ENCODE measurements around the gene NEO1. TPM values are rescaled to one million over a fixed set of nuclear protein-coding genes. Genes with fewer than 3 reads are reported as not detected.

The NEO1 gene
- polyA plus RNA-seq, 6 donors from 2014 or later: 0.48 to 2.1 (median 0.85) TPM; not detected in 1

DNA sequence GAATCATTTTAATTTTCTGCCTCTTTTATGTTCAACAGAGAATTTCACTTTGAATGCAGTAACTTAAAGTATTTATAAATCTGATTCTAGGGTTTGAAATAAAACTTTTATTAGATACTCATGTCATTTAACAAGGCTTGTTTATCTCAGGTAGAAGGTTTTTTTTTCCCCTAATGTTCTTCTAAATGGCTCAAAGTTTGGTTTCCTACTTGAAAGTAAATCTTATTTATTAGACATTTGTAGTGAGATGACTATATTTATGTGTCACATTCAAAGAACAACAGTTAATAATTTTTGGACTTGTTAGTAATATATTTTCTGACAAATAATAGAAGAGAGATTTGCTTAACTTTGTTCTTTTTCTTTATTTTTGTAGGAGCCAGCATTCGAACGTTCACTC, 63.9 kb downstream of the NEO1 start:
- no peak for DNase-seq
- Mint-ChIP-seq H3K27me3 (peaks cover 20 to 39% (median 23%) of the 10 kb centered on the region in 3 donors), H3K27ac (no peak overlapping the region), H3K9me3 (peaks cover 0 to 2% (median 0%) of the 10 kb centered on the region in 7 donors), H3K4me1 (no peaks in the 10 kb centered on the region), H3K36me3 (no peaks in the 10 kb centered on the region), H3K4me3 (no peak overlapping the region)
- no peak for ATAC-seq (ENCODE audit: low read depth in 2 of 2)

DNA sequence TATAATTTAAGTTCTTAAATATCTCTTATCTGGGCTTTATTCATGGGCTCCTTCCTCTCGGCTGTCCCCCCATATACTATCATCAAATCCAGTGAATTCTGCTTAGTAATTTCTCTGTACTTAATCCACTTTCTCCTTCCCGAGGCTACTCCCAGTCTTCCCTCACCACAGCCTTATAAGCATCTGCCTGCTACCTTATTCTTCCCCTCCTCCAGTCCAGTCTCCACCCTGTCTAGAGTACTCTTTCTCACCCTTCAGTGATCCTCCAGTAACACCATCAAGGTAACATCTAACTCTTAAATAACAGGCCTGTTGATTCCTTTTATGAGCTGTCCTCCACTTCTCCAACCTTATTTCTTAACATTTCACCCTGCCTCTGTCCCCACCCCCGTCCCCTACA, 65.8 kb downstream of the NEO1 start:
- Mint-ChIP-seq H3K9me3 (peaks cover 0 to 2% (median 0%) of the 10 kb centered on the region in 7 donors), H3K36me3 (no peaks in the 10 kb centered on the region), H3K4me3 (no peak overlapping the region), H3K4me1 (no peaks in the 10 kb centered on the region), H3K27ac (no peak overlapping the region), H3K27me3 (peaks cover 17 to 35% (median 31%) of the 10 kb centered on the region in 3 donors)
- ATAC-seq (ENCODE audit: low read depth in 2 of 2) (no peak), DNase-seq (no peak)

DNA sequence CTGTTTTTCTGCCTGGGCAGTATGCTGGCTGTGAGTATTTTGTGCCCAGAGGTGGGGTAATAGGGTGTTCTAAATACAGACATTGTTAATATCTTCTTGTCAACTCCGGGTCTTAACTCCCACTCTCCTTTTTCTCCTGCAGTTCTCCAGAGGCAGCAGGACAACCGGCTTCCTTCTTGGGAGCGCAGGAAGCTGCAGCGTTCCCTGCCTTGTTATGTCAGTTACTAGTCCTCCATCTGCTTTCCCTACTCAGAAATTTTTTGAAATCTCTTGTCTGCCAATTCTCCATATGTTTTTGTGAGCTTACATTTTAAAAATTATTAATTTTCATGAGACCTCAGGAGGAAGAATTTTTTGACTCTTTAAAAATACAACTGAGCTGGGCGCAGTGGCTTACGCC, 67.2 kb downstream of the NEO1 start:
- no peak for DNase-seq
- H3K36me3 Mint-ChIP-seq: no peaks in the 10 kb centered on the region
- ATAC-seq (ENCODE audit: low read depth in 2 of 2): no peak
- H3K4me3 Mint-ChIP-seq: no peak overlapping the region
- H3K4me1 Mint-ChIP-seq: no peaks in the 10 kb centered on the region
- H3K27ac Mint-ChIP-seq: no peak overlapping the region
- H3K9me3 Mint-ChIP-seq: no peaks in the 10 kb centered on the region
- peaks cover 21 to 39% (median 37%) of the 10 kb centered on the region in 3 donors for H3K27me3 Mint-ChIP-seq

DNA sequence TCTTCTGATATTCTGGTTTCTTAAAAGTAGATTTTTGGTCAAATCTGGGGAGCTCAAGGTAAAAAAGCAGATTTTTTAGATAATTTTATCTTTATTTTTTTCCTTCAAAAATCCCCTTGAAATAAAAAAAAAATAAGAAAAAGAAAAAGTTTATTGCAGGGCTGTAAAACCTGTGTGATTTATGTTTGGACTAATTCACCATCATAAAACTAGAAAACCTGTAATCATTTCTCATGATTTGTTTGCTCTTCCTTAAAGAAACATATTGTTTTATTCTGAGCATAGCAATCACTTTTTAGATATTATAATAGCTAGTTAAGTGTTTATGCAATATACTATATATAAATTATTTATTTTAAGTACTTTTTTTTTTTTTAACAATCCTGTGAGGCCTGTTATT, 68.0 kb downstream of the NEO1 start:
- Mint-ChIP-seq H3K4me3 (no peak overlapping the region), H3K36me3 (no peaks in the 10 kb centered on the region), H3K4me1 (no peaks in the 10 kb centered on the region), H3K27me3 (peaks cover 29 to 41% (median 39%) of the 10 kb centered on the region in 3 donors), H3K27ac (no peak overlapping the region), H3K9me3 (no peaks in the 10 kb centered on the region)
- no peak for ATAC-seq (ENCODE audit: low read depth in 2 of 2)
- no peak for DNase-seq

DNA sequence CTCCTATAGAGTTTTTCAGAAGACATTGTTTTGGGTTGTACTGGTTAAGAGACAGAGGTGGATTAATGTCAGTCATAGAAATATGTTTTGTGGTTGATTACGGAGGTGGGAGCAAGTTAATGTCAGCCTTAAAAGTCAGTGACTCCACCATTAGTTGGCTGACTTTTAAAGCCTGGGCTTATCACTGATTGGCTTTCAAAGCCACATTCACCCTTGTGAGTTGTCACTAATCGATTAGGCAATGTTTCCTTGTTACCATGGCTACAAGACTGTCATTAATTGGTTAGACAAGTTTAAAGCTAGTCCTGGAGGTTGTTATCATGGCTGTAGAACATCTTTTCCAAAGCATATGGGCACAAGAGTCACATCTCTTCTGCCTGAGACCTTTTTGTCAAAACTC, 73.0 kb downstream of the NEO1 start:
- Mint-ChIP-seq H3K27ac (no peak overlapping the region), H3K36me3 (no peaks in the 10 kb centered on the region), H3K4me1 (no peaks in the 10 kb centered on the region), H3K4me3 (no peak overlapping the region), H3K27me3 (peaks cover 22 to 37% (median 24%) of the 10 kb centered on the region in 3 donors), H3K9me3 (no peaks in the 10 kb centered on the region)
- ATAC-seq (ENCODE audit: low read depth in 2 of 2) (no peak), DNase-seq (no peak)

DNA sequence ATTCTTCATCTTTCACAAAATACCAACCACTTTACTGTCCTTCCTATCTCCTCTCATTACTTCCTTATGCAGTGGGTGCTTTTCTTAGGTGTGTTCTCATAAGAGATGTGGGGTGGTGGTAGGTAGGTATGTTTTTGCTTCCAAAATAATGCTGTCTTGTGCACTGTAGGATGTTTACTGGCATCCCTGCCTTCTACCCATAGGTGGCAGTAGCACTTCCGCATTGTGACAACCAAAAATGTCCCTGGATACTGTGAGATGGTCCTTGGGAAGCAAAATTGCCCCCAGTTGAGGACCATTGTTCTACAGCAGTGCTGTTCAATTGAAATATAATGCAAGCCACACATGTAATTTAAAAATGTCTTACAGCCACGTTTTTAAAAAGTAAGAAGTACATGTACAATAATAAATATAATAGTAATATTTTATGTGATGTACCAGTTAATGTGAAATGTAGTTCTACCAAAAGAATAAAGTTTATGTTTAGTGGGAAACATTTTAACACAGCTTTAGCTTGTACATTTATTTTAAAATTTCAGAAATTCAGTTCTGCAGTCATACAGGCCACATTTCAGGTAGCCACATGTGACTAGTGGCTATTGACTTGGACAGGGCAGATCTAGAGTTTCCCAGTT, 75.2 kb downstream of the NEO1 start:
- ATAC-seq (ENCODE audit: low read depth in 2 of 2): no peak
- H3K27me3 Mint-ChIP-seq: peaks cover 16 to 37% (median 32%) of the 10 kb centered on the region in 3 donors

DNA sequence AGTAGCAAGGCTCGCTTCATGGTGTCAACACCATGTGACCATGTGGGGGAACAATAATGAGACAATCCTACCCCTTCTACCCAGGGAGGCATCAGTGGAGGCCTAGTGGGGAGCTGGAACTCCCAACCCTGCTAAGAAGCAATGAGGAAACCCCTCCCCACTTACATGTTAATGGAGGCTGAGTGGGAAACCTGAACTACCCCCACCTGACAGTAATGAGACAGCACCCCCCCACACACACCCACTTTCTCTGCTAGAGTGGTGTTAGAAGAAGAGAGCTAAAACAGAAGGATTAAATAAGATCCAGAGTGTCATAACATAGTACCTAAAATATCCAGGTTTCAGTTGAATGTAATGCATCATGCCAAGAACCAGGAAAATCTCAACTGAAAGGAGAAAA, 78.6 kb downstream of the NEO1 start:
- no peaks in the 10 kb centered on the region for H3K9me3 Mint-ChIP-seq
- no peak overlapping the region for H3K27ac Mint-ChIP-seq
- ATAC-seq (ENCODE audit: low read depth in 2 of 2): no peak
- no peaks in the 10 kb centered on the region for H3K36me3 Mint-ChIP-seq
- no peak overlapping the region for H3K4me3 Mint-ChIP-seq
- H3K4me1 Mint-ChIP-seq: no peaks in the 10 kb centered on the region
- H3K27me3 Mint-ChIP-seq: peaks cover 10 to 28% (median 14%) of the 10 kb centered on the region in 3 donors
- DNase-seq: no peak

More for the DNA sequence above, 75.2 kb downstream of the NEO1 start:
- H3K36me3 Mint-ChIP-seq: no peaks in the 10 kb centered on the region
- no peak overlapping the region for H3K27ac Mint-ChIP-seq
- H3K4me3 Mint-ChIP-seq: no peak overlapping the region
- no peaks in the 10 kb centered on the region for H3K4me1 Mint-ChIP-seq
- no peaks in the 10 kb centered on the region for H3K9me3 Mint-ChIP-seq
- DNase-seq: no peak

DNA sequence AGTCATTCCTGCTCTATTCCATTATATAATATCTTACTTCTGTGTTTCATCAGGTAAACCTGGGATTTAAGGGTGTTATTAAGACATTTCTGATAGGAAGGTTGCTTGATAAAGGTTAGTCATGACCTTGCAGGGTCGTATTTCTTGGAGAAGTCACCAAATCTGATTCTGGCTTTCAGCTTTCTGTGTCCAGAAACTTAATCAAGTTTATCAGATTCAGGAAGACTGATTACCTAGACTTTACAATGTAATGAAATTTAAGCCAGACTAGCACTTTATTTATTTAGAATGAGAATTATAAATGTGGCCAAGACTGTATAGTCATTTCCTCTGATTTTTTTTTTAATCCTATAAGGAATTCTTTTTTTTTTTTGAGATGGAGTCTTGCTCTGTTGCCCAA, 81.9 kb downstream of the NEO1 start:
- Mint-ChIP-seq H3K4me1 (no peaks in the 10 kb centered on the region), H3K27me3 (peaks cover 11 to 24% (median 22%) of the 10 kb centered on the region in 3 donors)

DNA sequence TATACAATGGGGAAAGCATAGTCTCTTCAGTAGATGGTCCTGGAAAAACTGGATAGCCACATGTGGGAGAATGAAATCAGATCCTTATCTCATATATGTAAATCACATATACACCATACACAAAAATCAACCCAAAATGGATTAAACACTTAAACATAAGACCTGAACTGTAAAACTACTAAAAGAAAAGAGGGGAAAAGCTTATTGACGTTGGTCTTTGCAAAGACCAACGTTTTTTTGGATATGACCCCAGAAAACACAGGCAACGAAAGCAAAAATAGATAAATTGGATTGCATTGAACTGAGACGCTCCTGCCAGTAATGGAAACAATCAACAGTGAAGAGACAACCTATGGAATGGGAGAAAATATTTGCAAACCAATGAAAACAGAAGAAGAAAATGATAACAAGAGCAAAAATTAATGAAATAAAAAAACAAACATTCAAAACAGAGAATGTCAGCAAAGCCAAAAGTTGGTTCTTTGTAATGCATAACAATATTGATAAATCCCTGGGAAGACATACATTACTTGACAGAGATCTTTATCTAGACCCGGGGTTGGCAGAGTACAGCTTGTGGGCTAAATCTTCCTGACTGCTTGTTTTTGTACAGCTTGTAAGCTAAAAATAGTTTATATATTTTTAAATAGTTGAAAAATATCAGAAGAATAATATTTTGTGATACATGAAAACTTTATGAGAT, 86.9 kb downstream of the NEO1 start:
- no peak for ATAC-seq (ENCODE audit: low read depth in 2 of 2)
- H3K4me1 Mint-ChIP-seq: peaks cover 0 to 12% (median 3%) of the 10 kb centered on the region in 3 donors
- peaks cover 7 to 20% (median 14%) of the 10 kb centered on the region in 3 donors for H3K27me3 Mint-ChIP-seq
- H3K27ac Mint-ChIP-seq: no peak overlapping the region
- no peak overlapping the region for H3K4me3 Mint-ChIP-seq
- peaks cover 0 to 5% of the 10 kb centered on the region in 2 donors for H3K36me3 Mint-ChIP-seq
- peaks cover 0 to 2% (median 0%) of the 10 kb centered on the region in 7 donors for H3K9me3 Mint-ChIP-seq
- DNase-seq: no peak

More for the DNA sequence above, 81.9 kb downstream of the NEO1 start:
- Mint-ChIP-seq H3K9me3 (no peaks in the 10 kb centered on the region), H3K27ac (no peak overlapping the region), H3K36me3 (peaks cover 0 to 5% of the 10 kb centered on the region in 2 donors), H3K4me3 (no peak overlapping the region)
- DNase-seq: no peak
- ATAC-seq (ENCODE audit: low read depth in 2 of 2): no peak

DNA sequence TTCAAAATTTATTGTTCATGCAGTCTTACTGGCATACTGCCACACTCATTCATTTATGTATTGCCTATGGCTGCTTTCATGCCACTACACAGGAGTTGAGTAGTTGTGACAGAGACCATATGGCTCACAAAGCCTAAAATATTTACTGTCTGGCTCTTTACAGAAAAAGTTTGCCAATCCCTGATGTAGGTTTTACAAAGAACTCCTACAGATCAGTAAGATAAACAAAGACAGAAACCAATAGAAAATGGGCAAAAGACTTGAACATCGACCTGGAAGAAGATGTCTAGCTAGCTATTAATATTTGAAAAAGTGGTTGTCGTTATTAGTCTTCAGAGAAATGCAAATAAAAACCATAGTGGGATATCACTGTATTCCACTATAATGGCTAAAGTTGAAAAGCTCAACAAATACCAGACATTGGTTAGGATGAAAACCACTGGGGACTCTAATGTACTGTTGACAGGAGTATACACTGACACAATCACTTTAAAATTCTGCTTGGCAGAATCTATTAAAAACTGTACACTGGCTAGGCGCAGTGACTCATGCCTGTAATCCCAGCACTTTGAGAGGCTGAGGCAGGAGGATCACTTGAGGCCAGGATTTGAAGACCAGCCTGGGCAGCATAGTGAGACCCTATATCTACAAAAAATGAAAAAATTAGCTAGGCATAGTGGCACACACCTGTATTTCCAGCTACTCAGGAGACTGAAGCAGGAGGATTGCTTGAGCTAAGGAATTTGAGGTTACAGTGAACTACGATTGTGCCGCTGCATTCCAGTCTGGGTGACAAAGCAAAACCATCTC, 87.7 kb downstream of the NEO1 start:
- Mint-ChIP-seq H3K27me3 (peaks cover 14 to 26% (median 14%) of the 10 kb centered on the region in 3 donors), H3K4me3 (no peak overlapping the region), H3K9me3 (peaks cover 0 to 2% (median 0%) of the 10 kb centered on the region in 7 donors), H3K27ac (no peak overlapping the region), H3K4me1 (peaks cover 0 to 12% (median 3%) of the 10 kb centered on the region in 3 donors), H3K36me3 (peaks cover 0 to 5% of the 10 kb centered on the region in 2 donors)
- ATAC-seq (ENCODE audit: low read depth in 2 of 2) (no peak), DNase-seq (no peak)

DNA sequence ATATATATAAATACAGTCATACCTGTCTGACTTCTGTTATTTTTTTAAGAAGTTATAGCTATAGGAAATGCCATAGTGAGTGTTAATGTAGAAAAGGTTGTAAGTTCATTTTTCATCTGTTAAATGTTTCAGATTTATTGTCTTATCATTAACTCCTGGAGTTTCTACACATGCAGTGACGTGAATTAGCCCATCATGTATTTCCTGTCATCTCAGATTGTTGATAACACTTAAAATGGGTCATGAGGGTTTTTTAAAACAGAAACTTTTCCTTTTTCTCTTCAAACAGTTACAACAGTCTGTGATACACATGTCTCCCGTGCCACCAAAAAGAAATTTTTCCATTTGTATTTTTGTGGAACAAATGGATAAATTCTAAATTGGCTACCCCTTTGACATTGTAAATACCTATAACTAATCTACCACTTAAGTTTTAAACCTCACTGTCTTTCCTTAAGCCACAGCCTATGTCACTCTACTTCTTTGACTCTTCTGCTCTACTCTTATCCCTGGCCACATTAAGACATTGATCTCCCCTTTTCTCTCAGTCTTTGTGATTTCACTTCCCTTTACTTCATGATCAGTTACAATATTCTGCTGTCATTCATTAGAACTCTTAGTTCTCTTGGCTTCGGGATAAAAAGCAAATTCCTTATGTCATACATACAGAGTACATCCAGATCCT, 89.1 kb downstream of the NEO1 start:
- peaks cover 0 to 2% (median 0%) of the 10 kb centered on the region in 7 donors for H3K9me3 Mint-ChIP-seq
- H3K27ac Mint-ChIP-seq: peak overlapping the region in 1 of 6 donors; percentile 93
- DNase-seq: no peak
- peaks cover 0 to 12% (median 3%) of the 10 kb centered on the region in 3 donors for H3K4me1 Mint-ChIP-seq
- no peak overlapping the region for H3K4me3 Mint-ChIP-seq
- peaks cover 0 to 5% of the 10 kb centered on the region in 2 donors for H3K36me3 Mint-ChIP-seq
- peaks cover 10 to 23% (median 14%) of the 10 kb centered on the region in 3 donors for H3K27me3 Mint-ChIP-seq
- no peak for ATAC-seq (ENCODE audit: low read depth in 2 of 2)

DNA sequence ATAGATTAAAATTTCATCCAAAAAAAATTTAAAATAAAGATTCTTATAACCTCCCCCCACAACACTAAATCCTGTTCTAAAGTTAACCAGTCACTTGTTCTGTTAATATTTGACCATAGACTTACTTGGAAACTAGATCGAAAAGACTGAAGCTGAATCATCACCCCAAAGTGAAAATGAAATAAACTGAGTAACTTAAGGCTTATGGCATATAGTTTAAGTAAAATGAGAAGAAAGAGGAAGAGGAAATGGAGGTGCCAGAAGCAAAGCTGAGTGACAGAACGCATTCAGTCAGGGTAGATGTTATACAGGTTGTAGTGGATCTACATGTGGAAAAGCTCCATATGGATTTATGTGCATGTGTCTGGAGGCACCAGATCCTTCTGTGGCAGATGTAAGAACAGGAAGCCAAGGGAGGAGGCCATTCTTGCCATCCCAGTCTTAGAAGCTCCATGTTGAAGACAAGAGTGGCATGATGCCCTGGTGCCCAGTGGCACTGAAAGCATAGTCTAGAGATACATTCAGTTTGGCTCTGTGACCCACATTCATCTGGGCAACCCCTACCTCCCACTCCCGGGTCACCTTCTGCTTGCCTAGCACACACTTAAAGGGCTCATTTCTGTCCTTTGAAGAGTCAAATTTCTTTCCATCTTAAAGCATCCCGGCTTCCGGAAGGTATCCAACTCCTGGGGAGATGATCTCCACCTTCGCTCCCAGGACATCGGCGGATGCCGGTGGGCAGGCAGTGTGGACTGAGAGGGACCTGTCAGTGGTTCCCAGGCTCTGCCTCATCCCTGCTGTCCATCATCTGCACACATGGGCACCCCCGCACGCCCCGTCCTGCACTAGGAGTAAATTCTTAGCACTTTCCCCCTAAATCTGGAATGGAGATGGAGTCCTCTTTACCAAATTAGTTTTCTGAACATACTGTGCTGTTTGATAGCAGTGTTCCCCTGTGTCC, 90.8 kb downstream of the NEO1 start:
- peaks cover 0 to 2% (median 0%) of the 10 kb centered on the region in 7 donors for H3K9me3 Mint-ChIP-seq
- peaks cover 0 to 12% (median 3%) of the 10 kb centered on the region in 3 donors for H3K4me1 Mint-ChIP-seq
- peak overlapping the region in 2 of 8 donors; percentile 7 to 50 for H3K4me3 Mint-ChIP-seq
- H3K36me3 Mint-ChIP-seq: peaks cover 0 to 5% of the 10 kb centered on the region in 2 donors
- H3K27ac Mint-ChIP-seq: no peak overlapping the region
- ATAC-seq (ENCODE audit: low read depth in 2 of 2): no peak
- no peak for DNase-seq
- peaks cover 5 to 17% (median 14%) of the 10 kb centered on the region in 3 donors for H3K27me3 Mint-ChIP-seq
